K562 (cell line): ENCODE results near the gene ASCC1. TPM values are rescaled to one million over a fixed set of nuclear protein-coding genes. Genes with fewer than 3 reads are reported as not detected.
"Not testable (repeated sequence)": the region's sequence is repeated elsewhere in the genome, so short reads cannot be mapped to it uniquely, and the experiment has no call there.

ENCODE experiments used
- ATAC-seq: fragments of 200-7000 bp; cut with Tn5 transposase; 3 replicates; pipeline ENCODE4 v1.9.1; 2020; ENCODE audit warnings: moderate library complexity
- BruUV-seq: library from RNA; stranded (reverse); fragments of 400-500 nt; replicated peaks from 2 replicates; lab custom pipeline; 2021; lab: Mats Ljungman, UMichigan
- CTCF ChIA-PET: fragments of 300-600 bp; formaldehyde crosslinking; extraction: SDS; loops from one replicate; lab custom pipeline; 2021; ENCODE audit warnings: low intra/inter-chr PET ratio; lab: Yijun Ruan, JAX
- POLR2A ChIA-PET: fragments of 300-600, 350-650 bp; sonication (Branson Sonifier 250); formaldehyde crosslinking; extraction: SDS; loops from one replicate; lab custom pipeline; 2021; ENCODE audit warnings: antibody characterized with exemption, inconsistent platforms; lab: Yijun Ruan, JAX
- DNase-seq, 4 experiments: peaks; one replicate each; pipeline versions ENCODE4 v3.0.0 to v3.0.0-alpha.2; 2011 to 2018; ENCODE audit warnings: low spot score in 3 of 4, mixed read lengths in 3 of 4; ENCODE audit errors: extremely low read depth in 1 of 4
- FAIRE-seq: peaks from 2 replicates; lab custom pipeline; 2011; peaks lifted over from hg19 to GRCh38; lab: Jason Lieb, UNC
- H2AFZ ChIP-seq: 2 replicates; pipeline ENCODE4 v1.6.0; 2011; ENCODE audit warnings: low read depth, low read length, control low read depth, inconsistent platforms
- H3K27ac ChIP-seq: fragments of 200-600 bp; 3 replicates; pipeline ENCODE4 v1.8.0; 2011; ENCODE audit warnings: low read depth, mild to moderate bottlenecking, control low read depth, inconsistent platforms, low read length, moderate library complexity, mixed read lengths; ENCODE audit errors: extremely low read depth
- H3K27me3 ChIP-seq, 2 experiments: fragments of 300-600 bp in 1 of 2; 2 replicates in 1 of 2; 3 replicates in 1 of 2; pipeline versions ENCODE4 v1.6.0 to v1.8.0; 2011; ENCODE audit warnings: inconsistent platforms in 2 of 2, low read length in 2 of 2, mild to moderate bottlenecking in 1 of 2, mixed read lengths in 1 of 2, moderate library complexity in 1 of 2; ENCODE audit not compliant: control insufficient read depth in 2 of 2, insufficient read depth in 2 of 2
- H3K36me3 ChIP-seq: fragments of 300-600 bp; 3 replicates; pipeline ENCODE4 v1.8.0; 2011; ENCODE audit warnings: mild to moderate bottlenecking, low read length, inconsistent platforms; ENCODE audit not compliant: control insufficient read depth, insufficient read depth
- H3K4me1 ChIP-seq, 2 experiments: fragments of 200-600 bp in 1 of 2; replicated peaks in 1 of 2; 2 replicates in 1 of 2; 3 replicates in 1 of 2; pipeline versions ENCODE4 v1.5.1 to v1.8.0; 2011; ENCODE audit warnings: inconsistent platforms in 2 of 2, low read length in 2 of 2, mild to moderate bottlenecking in 1 of 2, mixed read lengths in 1 of 2, moderate library complexity in 1 of 2; ENCODE audit not compliant: control insufficient read depth in 2 of 2, insufficient read depth in 2 of 2
- H3K4me2 ChIP-seq: 2 replicates; pipeline ENCODE4 v1.6.1; 2011; ENCODE audit warnings: low read length, control low read depth, inconsistent platforms, mixed read lengths; ENCODE audit not compliant: insufficient read depth
- H3K4me3 ChIP-seq: fragments of 200-600 bp; sonication (generic), shearing (Covaris generic); 2 replicates; pipeline ENCODE4 v1.5.1; 2016; ENCODE audit warnings: control low read depth, inconsistent platforms
- H3K79me2 ChIP-seq: fragments of 200-600 bp; 3 replicates; pipeline ENCODE4 v1.8.0; 2011; ENCODE audit warnings: low read length, inconsistent platforms; ENCODE audit not compliant: control insufficient read depth, insufficient read depth
- H3K9ac ChIP-seq, 2 experiments: 2 replicates each; pipeline versions ENCODE4 v1.6.0 to v1.6.1; 2011; ENCODE audit warnings: low read depth in 2 of 2, low read length in 2 of 2, control low read depth in 1 of 2, inconsistent platforms in 1 of 2, mild to moderate bottlenecking in 1 of 2, mixed read lengths in 1 of 2; ENCODE audit not compliant: insufficient read depth in 1 of 2
- H3K9me1 ChIP-seq: one replicate; pipeline ENCODE4 v1.6.0; 2011; ENCODE audit warnings: inconsistent platforms, mild to moderate bottlenecking, low read length, moderate library complexity; ENCODE audit not compliant: control insufficient read depth, insufficient read depth
- H3K9me3 ChIP-seq: replicated peaks from 2 replicates; pipeline ENCODE4 v1.5.1; 2011; ENCODE audit warnings: low read depth, low read length, inconsistent platforms; ENCODE audit not compliant: control insufficient read depth, insufficient read depth
- H4K20me1 ChIP-seq: replicated peaks from 2 replicates; pipeline ENCODE4 v1.6.1; 2011; ENCODE audit warnings: low read length, inconsistent platforms, mixed read lengths; ENCODE audit not compliant: control insufficient read depth, insufficient read depth
- WGBS: fragments of 100-300 bp; shearing (Covaris generic); methylation state at CpG from one replicate; pipeline ENCODE4 v1.1.6; 2016; ENCODE audit warnings: low coverage, mixed read lengths; ENCODE audit not compliant: insufficient coverage; ENCODE audit errors: missing lambda C conversion rate; 5-methylcytosine and 5-hydroxymethylcytosine counted together
- in situ Hi-C: fragments of 300-500 bp; cut with MboI; formaldehyde crosslinking; loops from 4 replicates; pipeline ENCODE4 v1.15.0; 2018; ENCODE audit warnings: inconsistent platforms, mixed read lengths
- intact Hi-C: fragments of 100-400 bp; cut with micrococcal nuclease; formaldehyde crosslinking; loops from 2 replicates; pipeline ENCODE4 v1.14.2; 2022
- polyA plus RNA-seq, 8 experiments: library from polyadenylated mRNA; depleted of rRNA in 4 of 8; stranded (reverse) in 5 of 8; unstranded in 3 of 8; fragments of >200 nt; fragmentation: Nextera tagmentation in 2 of 8; fragmentation: Illumina TruSeq in 1 of 8; extraction: Ambion mirVana in 2 of 8; extraction: Trizol in 1 of 8; gene quantifications; 2 replicates each; pipeline versions ENCODE4 v1.2.1 to v1.2.3, GENCODE V29; 2011 to 2014; ENCODE audit warnings: inconsistent platforms in 1 of 8, missing spikeins in 1 of 8
- total RNA-seq, 7 experiments: library from RNA; depleted of rRNA in 6 of 7; stranded (reverse); fragments of >200 nt in 6 of 7; fragmentation: Illumina TruSeq in 2 of 7; extraction: Trizol in 2 of 7; gene quantifications; 2 replicates each; pipeline versions ENCODE4 v1.2.1 to v1.2.3, GENCODE V29; 2011 to 2021; ENCODE audit warnings: low replicate concordance in 1 of 7

ASCC1 gene
- total and polyA plus RNA-seq, 9 of the 15 experiments (the other 6 are each of a cell fraction or from before 2014, with no cell fraction given), result 31.7 to 73.3 (median 52.8) TPM

DNA sequence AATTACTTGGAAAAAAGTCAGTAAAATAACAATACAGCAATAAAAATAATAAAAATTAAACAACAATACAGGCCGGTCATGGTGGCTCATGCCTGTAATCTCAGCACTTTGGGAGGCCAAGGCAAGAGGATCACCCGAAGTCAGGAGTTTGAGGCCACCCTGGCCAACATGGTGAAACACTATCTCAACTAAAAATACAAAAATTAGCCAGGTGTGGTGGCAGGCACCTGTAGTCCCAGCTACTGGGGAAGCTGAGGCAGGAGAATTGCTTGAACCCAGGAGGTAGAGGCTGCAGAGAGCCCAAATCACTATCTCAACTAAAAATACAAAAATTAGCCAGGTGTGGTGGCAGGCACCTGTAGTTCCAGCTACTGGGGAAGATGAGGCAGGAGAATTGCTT, 4.2 kb downstream of the ASCC1 start:
- ATAC-seq, FAIRE-seq, BruUV-seq, H3K4me1 ChIP-seq, H3K27me3 ChIP-seq, H4K20me1 ChIP-seq, H3K4me2 ChIP-seq, H3K9me3 ChIP-seq, CTCF ChIA-PET, H3K27ac ChIP-seq, in situ Hi-C loops, H3K4me3 ChIP-seq, DNase-seq, H3K9me1 ChIP-seq, H2AFZ ChIP-seq, H3K9ac ChIP-seq, intact Hi-C loops: not testable (repeated sequence)
- Histone ChIP-seq H3K79me2 (peaks cover 32% of the 10 kb centered on the region), H3K36me3 (peaks cover 34% of the 10 kb centered on the region)
- 89% methylated on average over 2 of the region's 2 CpGs for WGBS
- POLR2A ChIA-PET, result interaction anchor here (0.7 kb wide), 1 partner anchor 46 kb away, joined by 3 read pairs; no protein-coding TSS in a partner anchor

DNA sequence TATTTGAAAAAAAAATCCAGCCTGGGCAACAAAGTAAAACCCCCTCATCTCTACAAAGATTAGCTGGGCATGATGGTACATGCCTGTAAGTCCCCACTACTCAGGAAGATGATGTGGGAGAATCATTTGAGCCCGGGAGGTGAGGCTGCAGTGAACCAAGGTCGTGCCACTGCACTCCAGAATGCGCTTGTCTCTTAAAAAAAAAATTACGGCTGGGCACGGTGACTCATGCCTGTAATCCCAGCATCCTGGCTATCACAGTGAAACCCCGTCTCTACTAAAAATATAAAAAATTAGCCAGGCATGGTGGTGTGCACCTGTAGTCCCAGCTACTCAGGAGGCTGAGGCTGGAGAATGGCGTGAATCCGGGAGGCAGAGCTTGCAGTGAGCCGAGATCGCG, 4.7 kb downstream of the ASCC1 start:
- H3K4me2 ChIP-seq, FAIRE-seq, DNase-seq, H3K27ac ChIP-seq, H3K4me1 ChIP-seq, BruUV-seq, CTCF ChIA-PET, H4K20me1 ChIP-seq, H3K9me1 ChIP-seq, ATAC-seq, H3K4me3 ChIP-seq, H3K27me3 ChIP-seq, intact Hi-C loops, H2AFZ ChIP-seq, in situ Hi-C loops, H3K9me3 ChIP-seq, H3K9ac ChIP-seq: not testable (repeated sequence)
- POLR2A ChIA-PET, result interaction anchor here (0.7 kb wide), 1 partner anchor 46 kb away, joined by 3 read pairs; no protein-coding TSS in a partner anchor
- WGBS, result 79% methylated on average over 11 of the region's 11 CpGs
- Histone ChIP-seq H3K36me3 (peaks cover 39% of the 10 kb centered on the region), H3K79me2 (peaks cover 27% of the 10 kb centered on the region)
